OCI-M2 (cell line): ENCODE data around the gene CASTOR1.

Experiments
- DNase-seq: peaks from one replicate; lab custom pipeline; 2025; ENCODE audit not compliant: unreplicated experiment; lab: John Stamatoyannopoulos, UW

The CASTOR1 gene

DNA sequence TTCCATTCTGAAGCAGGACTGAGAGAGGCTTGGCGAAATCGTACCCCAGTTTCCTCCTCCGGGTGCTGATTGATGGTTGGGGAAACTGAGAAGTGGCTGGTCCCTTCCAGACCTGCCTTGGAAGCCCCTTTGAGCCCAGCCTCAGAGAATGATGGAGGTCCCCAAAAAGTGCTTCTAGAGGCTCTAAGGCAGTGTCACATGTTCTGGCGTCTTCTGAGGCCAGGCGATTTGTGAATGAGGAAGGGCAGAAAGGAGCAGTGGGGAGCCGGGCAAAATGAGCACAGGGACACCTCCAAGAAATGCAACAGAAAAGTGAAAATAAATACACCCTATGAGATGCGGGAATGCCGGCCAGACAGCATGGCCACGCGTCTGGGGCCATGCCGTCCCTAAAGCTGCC lies 41.7 kb downstream of the CASTOR1 start:
- DNase-seq: no peak

DNA sequence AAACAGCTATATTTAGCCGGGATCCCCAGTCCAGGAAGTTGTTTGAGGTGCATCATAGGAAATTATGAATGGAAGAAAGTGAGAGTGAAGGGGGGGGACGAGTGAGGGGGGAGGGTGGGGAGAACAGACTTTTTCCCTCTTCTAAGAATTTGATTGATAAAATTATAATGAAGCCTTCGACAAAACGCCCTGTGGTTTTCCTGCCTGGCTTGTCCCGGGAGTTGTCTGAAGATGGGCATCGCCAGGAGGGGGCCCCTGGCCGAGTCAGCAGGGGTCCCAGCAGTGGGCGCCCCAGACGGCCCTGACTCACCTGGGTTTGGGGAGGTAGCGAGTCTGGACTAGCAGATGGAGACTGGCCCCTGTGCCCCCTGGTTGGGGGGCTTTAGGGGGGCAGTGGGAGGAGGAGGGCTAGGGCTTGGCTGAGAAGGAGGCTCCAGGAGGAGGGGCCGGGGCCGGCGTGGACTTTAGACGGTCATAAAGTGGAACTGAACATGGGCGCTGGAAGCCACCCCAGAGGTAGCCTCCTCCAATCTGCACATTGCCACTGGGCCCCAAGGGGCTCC lies 42.4 kb downstream of the CASTOR1 start:
- no peak for DNase-seq

DNA sequence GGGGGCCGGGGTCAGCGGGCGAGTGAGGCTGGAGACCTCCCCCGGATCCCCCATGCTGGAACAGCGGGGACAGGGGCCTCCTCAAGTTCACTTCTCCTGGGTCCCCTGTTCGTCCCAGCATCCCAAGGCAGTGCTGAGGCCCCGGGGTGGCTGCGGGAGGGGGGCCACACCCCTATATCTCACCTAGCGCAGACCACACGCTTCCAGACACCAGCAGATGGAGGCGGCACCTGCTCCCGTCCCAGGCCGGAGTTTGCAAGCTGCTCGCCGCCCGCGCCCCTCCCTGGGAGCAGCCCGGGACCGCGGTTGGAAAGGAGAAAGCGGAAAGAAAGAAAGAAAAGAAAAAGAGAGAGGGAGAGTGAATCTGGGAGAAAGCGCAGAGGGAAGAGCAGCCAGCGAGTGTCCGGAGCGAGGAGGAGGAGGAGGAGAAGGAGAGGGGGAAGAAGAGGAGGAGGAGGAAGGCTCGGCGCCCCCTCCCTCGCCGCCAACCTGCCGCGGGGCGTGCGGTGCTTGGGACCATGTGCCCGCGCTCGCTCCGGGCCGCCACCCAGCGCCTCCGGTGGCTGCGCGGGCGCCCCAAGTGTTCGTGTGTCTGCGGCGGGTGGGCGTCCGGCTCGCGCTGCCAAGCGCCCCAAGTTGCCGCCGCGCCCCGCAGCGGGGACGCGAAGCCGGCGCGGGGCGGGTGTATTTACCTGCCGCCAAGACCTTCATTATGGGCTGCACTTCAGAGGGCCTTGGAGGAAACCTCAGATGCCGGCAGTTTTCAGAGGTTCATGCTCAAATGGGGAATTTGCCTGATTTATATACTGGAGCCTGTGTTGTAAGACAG lies 43.1 kb downstream of the CASTOR1 start, which contains the start of gene LIF:
Gene LIF, minus strand, starts transcription at position 775 of the 829 bp plus-strand sequence. Its CDS starts 64 bp downstream, at position 711.
- DNase-seq: no peak

DNA sequence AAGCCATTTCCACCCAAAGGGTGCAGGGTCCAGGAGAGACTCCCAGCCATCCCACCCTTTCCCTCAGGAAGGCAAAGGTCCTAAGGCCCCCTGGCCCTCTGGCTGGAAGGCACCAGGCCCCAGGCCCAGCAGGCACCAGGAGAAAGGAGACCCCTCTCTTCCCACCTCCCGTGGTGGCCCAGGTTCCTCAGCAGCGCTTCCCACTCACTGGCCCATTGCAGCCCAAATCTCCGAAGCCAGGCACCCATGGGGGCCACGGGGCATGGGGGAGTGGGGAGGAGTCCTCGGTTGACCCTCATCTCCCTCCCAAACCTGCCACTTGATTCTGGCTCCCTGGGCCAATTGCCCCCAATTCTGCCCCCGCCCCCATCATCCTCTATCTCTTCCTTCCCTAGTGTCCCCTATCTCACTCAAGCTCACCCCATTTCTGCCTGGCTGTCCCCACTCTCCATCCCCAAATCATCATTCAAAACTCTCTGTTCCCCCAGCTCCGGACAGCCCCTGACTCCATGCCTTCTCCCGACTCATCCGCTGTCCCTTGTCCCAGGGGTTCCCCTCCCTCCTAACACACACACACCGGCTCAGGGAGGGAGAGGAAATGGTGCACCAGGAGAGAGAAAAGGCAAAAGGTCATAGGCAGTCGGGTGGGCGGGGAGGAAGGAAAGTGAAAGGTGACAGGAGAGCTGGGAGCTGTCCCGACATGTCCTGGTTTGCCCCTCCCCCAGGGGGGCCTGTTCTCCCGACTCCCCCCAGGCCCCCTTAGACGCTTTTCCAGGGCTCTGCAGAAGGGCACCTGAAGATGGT lies 43.9 kb downstream of the CASTOR1 start:
- no peak for DNase-seq

DNA sequence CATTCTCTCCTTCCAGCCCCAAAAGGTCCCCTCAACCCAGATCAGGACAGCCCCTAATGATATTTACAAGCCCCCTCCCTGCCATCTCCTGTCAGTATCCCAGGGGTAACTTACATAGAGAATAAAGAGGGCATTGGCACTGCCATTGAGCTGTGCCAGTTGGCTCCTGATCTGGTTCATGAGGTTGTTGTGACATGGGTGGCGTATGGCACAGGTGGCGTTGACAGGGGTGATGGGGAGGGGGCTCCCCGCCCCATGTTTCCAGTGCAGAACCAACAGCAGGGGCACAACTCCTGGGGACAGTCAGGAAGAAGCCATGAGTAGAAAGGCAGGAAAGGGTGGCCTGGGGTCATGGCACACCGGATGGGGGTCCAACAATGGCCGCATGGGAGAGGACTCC lies 44.7 kb downstream of the CASTOR1 start:
- no peak for DNase-seq

DNA sequence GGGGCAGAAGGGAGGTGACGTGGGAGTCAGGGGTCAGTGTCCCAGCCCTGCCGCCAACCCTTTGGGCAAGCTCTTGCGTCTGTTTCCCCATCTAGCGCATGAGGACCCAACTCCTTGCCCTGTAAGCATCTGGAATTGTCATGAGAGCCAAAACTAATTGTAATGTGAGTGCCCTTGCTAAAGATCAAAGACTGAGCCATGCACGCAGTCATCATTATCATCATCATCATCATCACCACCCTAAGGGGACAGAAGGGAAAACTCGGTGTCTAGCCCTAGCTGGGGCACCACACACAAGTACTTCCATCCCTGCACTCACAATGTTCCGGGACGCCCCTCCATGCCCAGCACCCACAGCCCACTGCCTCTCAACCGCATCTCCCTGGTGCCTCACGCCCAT lies 45.2 kb downstream of the CASTOR1 start:
- DNase-seq: no peak

DNA sequence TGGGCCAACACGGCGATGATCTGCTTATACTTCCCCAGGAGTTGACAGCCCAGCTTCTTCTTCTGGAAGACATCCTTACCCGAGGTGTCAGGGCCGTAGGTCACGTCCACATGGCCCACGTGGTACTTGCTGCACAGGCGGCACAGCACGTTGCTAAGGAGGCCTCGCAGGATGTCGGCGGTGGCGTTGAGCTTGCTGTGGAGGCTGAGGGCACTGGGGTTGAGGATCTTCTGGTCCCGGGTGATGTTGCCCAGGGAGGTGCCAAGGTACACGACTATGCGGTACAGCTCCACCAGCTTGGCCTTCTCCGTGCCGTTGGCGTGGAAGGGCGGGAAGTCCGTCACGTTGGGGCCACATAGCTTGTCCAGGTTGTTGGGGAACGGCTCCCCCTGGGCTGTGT lies 45.6 kb downstream of the CASTOR1 start:
- DNase-seq: no peak

DNA sequence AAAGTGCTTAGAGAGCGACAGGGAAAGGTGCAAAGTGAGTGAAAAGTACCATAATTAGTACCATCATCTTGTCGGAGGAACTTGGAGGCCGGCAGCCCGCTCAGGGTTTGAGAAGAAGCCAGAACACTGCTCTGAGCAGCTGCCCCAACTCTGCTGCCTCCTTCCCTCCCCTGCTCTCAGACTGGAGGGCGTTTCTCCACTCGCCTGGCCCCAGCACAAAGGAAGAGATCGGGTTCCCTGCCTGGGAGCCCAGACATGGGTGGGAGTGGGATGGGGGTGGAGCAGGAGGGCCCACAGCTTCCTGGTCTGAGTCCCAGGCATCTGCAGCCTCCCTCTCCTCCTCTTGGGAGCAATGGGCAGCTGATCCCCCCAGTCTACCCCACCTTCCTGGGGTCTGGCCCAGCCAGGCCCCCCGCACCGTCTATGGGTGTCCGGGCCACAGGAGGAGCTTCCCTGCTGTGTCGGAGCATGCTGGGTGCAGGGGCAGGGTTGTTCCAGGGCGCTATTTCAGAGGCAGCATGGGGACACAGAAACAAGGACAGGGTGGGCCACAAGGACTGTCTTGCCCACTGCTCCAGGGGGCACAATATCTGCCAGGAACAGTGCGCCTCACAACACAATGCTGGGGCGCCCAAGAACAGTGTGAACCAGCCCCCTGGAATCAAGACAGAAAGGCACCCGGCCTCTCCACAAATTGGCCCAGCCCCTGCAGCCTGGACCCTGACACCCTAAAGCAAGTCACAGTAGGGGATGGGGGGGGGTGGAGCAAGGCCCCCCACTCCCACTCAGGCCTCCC lies 47.5 kb downstream of the CASTOR1 start:
- DNase-seq: no peak

DNA sequence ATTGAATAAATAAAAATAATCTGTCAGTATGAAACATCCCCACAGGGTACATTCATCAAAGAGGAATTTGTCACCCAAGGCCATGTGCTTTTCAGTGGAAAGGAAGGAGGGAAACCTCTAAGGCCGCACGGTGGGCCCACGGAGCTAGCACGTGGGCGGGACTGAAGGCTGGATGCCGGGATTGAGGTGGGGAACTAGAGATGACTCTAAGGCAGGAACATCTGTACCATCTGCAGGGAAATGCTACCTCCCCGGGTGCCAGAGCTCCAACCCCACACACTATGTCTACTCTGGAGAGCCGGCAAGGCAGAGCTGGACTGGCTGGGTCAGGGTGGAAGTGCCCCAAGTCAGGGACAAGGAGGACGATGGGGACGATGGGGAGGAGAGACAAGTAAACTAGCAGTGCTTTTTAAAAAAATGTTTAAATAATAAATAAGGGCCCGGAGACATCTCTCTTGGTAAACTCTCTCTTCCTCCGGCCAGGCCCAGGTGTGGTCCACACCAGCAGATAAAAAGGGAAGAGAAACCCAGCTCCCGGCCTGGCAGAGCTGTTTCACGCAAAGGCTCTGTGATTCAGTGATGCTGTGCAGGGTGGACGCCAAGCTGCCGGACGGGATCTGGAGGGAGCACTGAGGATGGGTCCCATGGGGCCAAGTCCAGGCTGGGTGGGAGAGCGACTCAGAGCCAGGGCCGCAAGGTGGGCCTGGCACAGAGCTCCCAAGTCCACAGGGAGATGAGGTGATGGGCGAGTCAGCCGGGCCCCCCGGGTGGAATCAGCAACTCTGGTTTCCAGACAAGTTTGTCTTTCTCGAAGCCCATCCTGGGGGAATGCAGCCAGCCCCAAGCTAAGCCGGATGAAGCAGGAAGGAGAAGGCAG lies 48.5 kb downstream of the CASTOR1 start:
- DNase-seq: no peak

DNA sequence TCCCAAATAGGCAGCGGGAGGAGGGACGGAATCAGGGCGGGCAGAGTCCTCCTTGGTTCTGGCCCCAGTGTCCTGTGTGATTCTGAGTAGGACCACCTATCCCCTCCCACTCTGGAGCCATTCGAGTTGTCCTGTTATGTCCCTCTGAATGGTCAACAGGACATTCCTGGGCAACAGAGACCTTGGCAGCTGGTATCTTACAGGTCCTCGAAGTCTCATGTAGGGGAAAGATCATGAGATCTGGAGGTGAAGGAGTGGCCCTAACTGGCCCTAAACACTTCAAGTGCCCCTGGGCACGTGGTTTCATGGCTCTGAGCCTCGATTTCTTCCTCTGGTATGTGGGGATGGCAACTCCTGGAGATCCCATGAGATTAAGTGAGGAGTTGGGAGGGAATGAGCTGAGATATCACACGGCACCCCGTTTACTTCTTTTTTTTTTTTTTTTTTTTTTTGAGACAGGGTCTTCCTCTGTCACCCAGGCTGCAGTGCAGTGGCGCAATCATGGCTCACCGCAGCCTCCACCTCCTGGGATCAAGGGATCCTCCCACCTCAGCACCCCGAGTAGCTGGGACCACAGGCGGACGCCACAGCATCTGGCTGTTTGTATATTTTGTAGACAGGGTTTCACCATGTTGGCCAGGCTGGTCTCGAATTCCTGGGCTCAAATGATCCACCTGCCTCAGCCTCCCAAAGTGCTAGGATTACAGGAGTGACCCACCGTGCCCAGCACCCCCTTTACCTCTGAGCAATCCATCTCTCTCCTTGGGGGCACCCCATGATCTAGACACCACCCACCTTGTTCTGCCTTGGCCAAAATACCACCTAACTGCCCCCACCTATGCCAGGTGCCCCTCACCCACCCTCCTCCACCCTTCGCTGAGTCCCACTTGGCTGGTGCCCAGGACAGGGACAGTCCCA lies 49.6 kb downstream of the CASTOR1 start:
- no peak for DNase-seq

DNA sequence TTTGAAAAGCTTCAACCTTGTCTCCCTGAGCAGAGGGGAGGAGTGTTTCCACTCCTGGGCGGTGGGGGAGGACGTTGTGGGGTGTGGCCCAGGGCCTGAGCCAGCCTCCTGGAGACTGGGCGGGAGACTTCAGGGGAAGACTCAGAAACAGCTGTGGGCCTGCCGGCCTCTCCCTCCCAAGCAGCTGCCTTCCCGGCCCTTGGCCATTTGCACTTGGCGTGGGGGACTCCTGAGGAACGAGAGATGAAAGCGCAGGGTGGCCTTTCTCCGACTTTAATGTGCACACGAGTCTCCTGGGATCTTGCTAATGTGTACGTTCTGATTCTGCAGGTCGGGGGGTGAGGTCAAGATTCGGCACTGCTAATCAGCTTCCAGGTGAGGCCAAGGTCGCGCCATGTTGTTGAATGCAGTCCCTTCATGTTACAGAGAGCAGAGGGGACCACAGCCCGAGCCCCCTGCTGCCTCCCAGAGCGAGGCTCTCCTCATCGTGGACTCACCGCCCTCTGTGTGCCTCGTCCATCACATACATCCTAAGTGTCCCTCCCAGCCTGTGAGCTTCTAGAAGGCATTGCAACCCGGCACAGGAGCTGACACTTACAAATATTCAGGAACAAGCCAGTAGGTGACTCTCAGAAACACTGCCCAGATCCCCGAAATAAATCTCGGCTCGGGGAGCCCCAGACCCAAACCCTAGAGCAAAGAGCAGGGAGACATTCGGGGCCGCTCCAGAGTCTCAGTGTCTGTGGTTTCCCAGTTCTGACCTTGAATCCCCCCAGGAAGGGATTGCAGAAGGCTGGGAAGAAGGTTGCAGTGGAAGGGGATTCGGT lies 50.4 kb downstream of the CASTOR1 start:
- DNase-seq: no peak

DNA sequence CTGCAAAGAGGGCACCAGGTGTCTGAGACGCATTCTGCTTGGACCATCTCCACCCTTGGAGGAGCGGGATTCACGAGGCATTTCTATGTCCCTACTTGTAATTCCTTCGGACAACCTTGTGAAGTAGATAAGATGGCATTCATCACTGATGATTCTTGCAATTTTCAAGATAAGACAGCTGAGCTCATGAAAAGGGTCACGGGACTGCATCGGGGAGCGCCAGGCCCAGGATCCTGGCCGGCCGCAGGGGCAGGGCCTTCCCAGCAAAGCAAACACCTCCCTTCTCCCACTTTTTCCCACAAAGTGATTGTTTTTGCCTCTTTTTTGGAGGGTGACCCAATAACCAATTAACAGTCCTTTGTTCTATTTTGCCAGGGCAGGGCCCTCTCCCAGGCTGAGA lies 51.2 kb downstream of the CASTOR1 start:
- DNase-seq: no peak

DNA sequence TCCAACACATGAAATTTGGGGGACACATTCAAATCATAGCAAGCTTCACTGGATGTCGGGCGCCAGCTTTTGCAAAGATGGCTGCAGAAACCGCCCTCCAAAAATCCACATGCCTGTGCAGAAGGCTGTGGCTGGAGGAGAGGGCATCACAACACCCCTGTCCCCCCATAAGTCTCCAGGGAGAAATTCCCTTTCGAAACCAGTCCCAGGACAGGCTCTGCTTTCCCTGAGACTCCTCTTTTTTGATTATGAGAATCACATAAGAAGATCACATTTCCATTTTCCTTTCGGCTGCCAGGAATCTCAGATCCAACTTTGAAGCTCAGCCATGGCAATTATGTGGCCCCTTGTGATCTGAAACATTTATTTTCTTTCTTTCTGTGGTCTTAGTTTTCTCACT lies 52.4 kb downstream of the CASTOR1 start:
- DNase-seq: no peak

DNA sequence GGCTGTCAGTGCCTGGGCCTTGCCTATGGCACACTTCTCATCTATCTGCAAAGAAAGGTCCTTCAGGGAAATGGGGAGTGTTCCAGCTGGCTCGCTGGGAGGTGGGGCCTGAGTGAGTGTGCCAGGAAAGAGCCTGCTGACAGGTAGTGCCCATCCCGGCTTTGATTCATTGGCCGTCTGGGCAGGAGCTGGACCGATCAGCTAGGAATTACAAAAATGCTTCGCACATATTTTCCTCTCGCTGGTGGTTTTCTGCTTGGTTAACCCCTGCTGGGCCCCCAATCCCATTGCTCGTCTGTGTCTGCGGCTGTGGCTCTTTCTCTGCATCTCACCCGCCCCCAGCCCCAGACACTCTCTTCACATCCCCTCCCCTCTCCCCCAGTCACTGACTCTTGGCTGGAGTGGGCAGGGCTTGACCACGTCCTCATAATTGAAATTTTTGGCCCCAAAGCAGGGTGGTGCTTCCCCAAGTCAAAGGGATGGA lies 53.6 kb downstream of the CASTOR1 start:
- no peak for DNase-seq
